T-helper 1 cell treated with Interleukin-12 subunit alpha and Interleukin-12 subunit beta and Interleukin-4 antibody, amounts not matched to agents 30 μg/mL and 1 μg/mL, for 36 hours (primary cell): ENCODE results near the gene SYMPK.

Experiments used
- H3K27ac Mint-ChIP-seq: one replicate; pipeline ENCODE4 v1.8.0; 2021; ENCODE audit warnings: mild to moderate bottlenecking, mixed read lengths
- H3K27me3 Mint-ChIP-seq: one replicate; pipeline ENCODE4 v1.8.0; 2021; ENCODE audit warnings: low read depth, mixed read lengths
- H3K36me3 Mint-ChIP-seq: one replicate; pipeline ENCODE4 v1.8.0; 2021; ENCODE audit warnings: low read depth, mixed read lengths
- H3K4me1 Mint-ChIP-seq: one replicate; pipeline ENCODE4 v1.8.0; 2021; ENCODE audit warnings: low read depth, mixed read lengths
- H3K4me3 Mint-ChIP-seq: one replicate; pipeline ENCODE4 v1.8.0; 2021; ENCODE audit warnings: mild to moderate bottlenecking, moderate library complexity, mixed read lengths
- H3K9me3 Mint-ChIP-seq: one replicate; pipeline ENCODE4 v1.8.0; 2021; ENCODE audit warnings: mixed read lengths

SYMPK gene

GRCh38 chr19:45864629-45865082, 1.7 kb upstream of the SYMPK start:
- Mint-ChIP-seq H3K4me1 (peaks cover 19% of the 10 kb centered on the region), H3K4me3 (peak overlapping the region; percentile 36), H3K9me3 (no peaks in the 10 kb centered on the region), H3K27me3 (peaks cover 50% of the 10 kb centered on the region), H3K27ac (no peak overlapping the region), H3K36me3 (peaks cover 9% of the 10 kb centered on the region)

GRCh38 chr19:45863840-45864628, 1.1 kb upstream of the SYMPK start, which contains the start of gene FOXA3:
TSS of gene FOXA3 (plus strand) at chr19:45864326. CDS start at chr19:45864457, 131 bp downstream.
- Mint-ChIP-seq H3K36me3 (peaks cover 13% of the 10 kb centered on the region), H3K27ac (peak within 1 kb of the TSS; percentile 94), H3K4me1 (peaks cover 19% of the 10 kb centered on the region), H3K9me3 (no peaks in the 10 kb centered on the region), H3K27me3 (peaks cover 50% of the 10 kb centered on the region), H3K4me3 (peak within 1 kb of the TSS; percentile 96)

GRCh38 chr19:45863335-45863839, 440 bp upstream of the SYMPK start:
- H3K27me3 Mint-ChIP-seq: peaks cover 50% of the 10 kb centered on the region
- peaks cover 19% of the 10 kb centered on the region for H3K4me1 Mint-ChIP-seq
- H3K27ac Mint-ChIP-seq: peak overlapping the region; percentile 94
- H3K36me3 Mint-ChIP-seq: peaks cover 15% of the 10 kb centered on the region
- peak overlapping the region; percentile 96 for H3K4me3 Mint-ChIP-seq
- no peaks in the 10 kb centered on the region for H3K9me3 Mint-ChIP-seq

GRCh38 chr19:45862271-45862563, 730 bp downstream of the SYMPK start:
- Mint-ChIP-seq H3K9me3 (no peaks in the 10 kb centered on the region), H3K4me1 (peaks cover 22% of the 10 kb centered on the region), H3K4me3 (peak overlapping the region; percentile 96), H3K36me3 (peaks cover 15% of the 10 kb centered on the region), H3K27me3 (peaks cover 42% of the 10 kb centered on the region), H3K27ac (peak overlapping the region; percentile 94)

- Mint-ChIP-seq H3K27ac (peak overlapping the region; percentile 63), H3K36me3 (peaks cover 15% of the 10 kb centered on the region), H3K4me1 (peaks cover 22% of the 10 kb centered on the region), H3K9me3 (no peaks in the 10 kb centered on the region), H3K27me3 (peaks cover 26% of the 10 kb centered on the region), H3K4me3 (no peak overlapping the region)
These were observed 2.3 kb downstream of the SYMPK start for GRCh38 chr19:45860359-45861259.

- Mint-ChIP-seq H3K27ac (no peak overlapping the region), H3K4me3 (no peak overlapping the region), H3K9me3 (no peaks in the 10 kb centered on the region), H3K27me3 (no peaks in the 10 kb centered on the region), H3K4me1 (peaks cover 3% of the 10 kb centered on the region), H3K36me3 (peaks cover 24% of the 10 kb centered on the region)
These were observed 8.7 kb downstream of the SYMPK start for GRCh38 chr19:45854167-45854778.

GRCh38 chr19:45852983-45853382, 10.0 kb downstream of the SYMPK start:
- Mint-ChIP-seq H3K4me3 (no peak overlapping the region), H3K9me3 (no peaks in the 10 kb centered on the region), H3K27me3 (no peaks in the 10 kb centered on the region), H3K4me1 (no peaks in the 10 kb centered on the region), H3K36me3 (peaks cover 29% of the 10 kb centered on the region), H3K27ac (no peak overlapping the region)

- H3K4me1 Mint-ChIP-seq: no peaks in the 10 kb centered on the region
- no peak overlapping the region for H3K27ac Mint-ChIP-seq
- no peaks in the 10 kb centered on the region for H3K27me3 Mint-ChIP-seq
- peaks cover 36% of the 10 kb centered on the region for H3K36me3 Mint-ChIP-seq
- H3K9me3 Mint-ChIP-seq: no peaks in the 10 kb centered on the region
- no peak overlapping the region for H3K4me3 Mint-ChIP-seq
These were observed 10.7 kb downstream of the SYMPK start for GRCh38 chr19:45852145-45852750.

- H3K9me3 Mint-ChIP-seq: no peaks in the 10 kb centered on the region
- no peak overlapping the region for H3K27ac Mint-ChIP-seq
- H3K36me3 Mint-ChIP-seq: peaks cover 46% of the 10 kb centered on the region
- H3K4me1 Mint-ChIP-seq: peaks cover 2% of the 10 kb centered on the region
- H3K27me3 Mint-ChIP-seq: no peaks in the 10 kb centered on the region
- H3K4me3 Mint-ChIP-seq: no peak overlapping the region
These were observed 14.0 kb downstream of the SYMPK start for GRCh38 chr19:45848922-45849321.

GRCh38 chr19:45847663-45848062, 15.3 kb downstream of the SYMPK start:
- H3K4me3 Mint-ChIP-seq: no peak overlapping the region
- H3K36me3 Mint-ChIP-seq: peaks cover 50% of the 10 kb centered on the region
- no peaks in the 10 kb centered on the region for H3K27me3 Mint-ChIP-seq
- no peak overlapping the region for H3K27ac Mint-ChIP-seq
- no peaks in the 10 kb centered on the region for H3K9me3 Mint-ChIP-seq
- H3K4me1 Mint-ChIP-seq: peaks cover 2% of the 10 kb centered on the region

GRCh38 chr19:45842198-45842597, 20.7 kb downstream of the SYMPK start:
- Mint-ChIP-seq H3K4me1 (peaks cover 2% of the 10 kb centered on the region), H3K36me3 (peaks cover 61% of the 10 kb centered on the region), H3K4me3 (no peak overlapping the region), H3K27ac (no peak overlapping the region), H3K27me3 (no peaks in the 10 kb centered on the region), H3K9me3 (no peaks in the 10 kb centered on the region)

- no peak overlapping the region for H3K27ac Mint-ChIP-seq
- H3K27me3 Mint-ChIP-seq: no peaks in the 10 kb centered on the region
- H3K9me3 Mint-ChIP-seq: no peaks in the 10 kb centered on the region
- no peak overlapping the region for H3K4me3 Mint-ChIP-seq
- no peaks in the 10 kb centered on the region for H3K4me1 Mint-ChIP-seq
- peaks cover 58% of the 10 kb centered on the region for H3K36me3 Mint-ChIP-seq
These were observed 28.0 kb downstream of the SYMPK start for GRCh38 chr19:45834970-45835369.

GRCh38 chr19:45828945-45829344, 34.0 kb downstream of the SYMPK start:
- no peak overlapping the region for H3K4me3 Mint-ChIP-seq
- H3K4me1 Mint-ChIP-seq: no peaks in the 10 kb centered on the region
- no peak overlapping the region for H3K27ac Mint-ChIP-seq
- no peaks in the 10 kb centered on the region for H3K9me3 Mint-ChIP-seq
- H3K36me3 Mint-ChIP-seq: peaks cover 47% of the 10 kb centered on the region
- no peaks in the 10 kb centered on the region for H3K27me3 Mint-ChIP-seq

- no peaks in the 10 kb centered on the region for H3K27me3 Mint-ChIP-seq
- no peaks in the 10 kb centered on the region for H3K9me3 Mint-ChIP-seq
- H3K27ac Mint-ChIP-seq: no peak overlapping the region
- no peak overlapping the region for H3K4me3 Mint-ChIP-seq
- H3K36me3 Mint-ChIP-seq: peaks cover 47% of the 10 kb centered on the region
- no peaks in the 10 kb centered on the region for H3K4me1 Mint-ChIP-seq
These were observed 34.4 kb downstream of the SYMPK start for GRCh38 chr19:45828523-45828922.
